Mammary epithelial cell (primary cell): ENCODE measurements around the gene IQCF6.

ENCODE experiments used
- CTCF ChIP-seq, 2 donors: IDR thresholded peaks in 1 of 2; conservative IDR thresholded peaks in 1 of 2; 2 replicates each; pipeline ENCODE4 v1.5.1; 2011 to 2012; ENCODE audit warnings: inconsistent platforms in 2 of 2, low read length in 2 of 2, mild to moderate bottlenecking in 2 of 2, control low read depth in 1 of 2, low read depth in 1 of 2; ENCODE audit not compliant: insufficient read depth in 1 of 2; ENCODE audit errors: extremely low read depth in 1 of 2
- EZH2 ChIP-seq: IDR thresholded peaks from 2 replicates; pipeline ENCODE4 v1.6.1; 2012; ENCODE audit warnings: low read length, inconsistent platforms, borderline replicate concordance

- TF ChIP-seq CTCF (conservative IDR thresholded peaks at IDR 0.05 in 1 of 2, IDR thresholded peaks at IDR 0.05 in 1 of 2; ENCODE audit: extremely low read depth in 1 of 2, insufficient read depth in 1 of 2, low read depth in 1 of 2, low read length in 2 of 2) (no peak), EZH2 (no peak)
Observed at GRCh38 chr3:51828297-51828696, 49.3 kb upstream of the IQCF6 start.
